HL-60 (cell line): ENCODE data around the gene ACER2.
"Not testable (repeated sequence)": the region's sequence is repeated elsewhere in the genome, so short reads cannot be mapped to it uniquely, and the experiment has no call there.

ENCODE experiments used
- CTCF ChIP-seq: IDR thresholded peaks from one replicate; pipeline ENCODE4 v1.5.1; 2011; ENCODE audit warnings: low read length, control low read depth, inconsistent platforms; ENCODE audit not compliant: insufficient read depth
- GABPA ChIP-seq: IDR thresholded peaks from 2 replicates; pipeline ENCODE4 v1.6.1; 2012; ENCODE audit warnings: low read depth
- POLR2AphosphoS5 ChIP-seq: IDR thresholded peaks from 2 replicates; pipeline ENCODE4 v1.6.1; 2012; ENCODE audit warnings: low read depth
- REST ChIP-seq: IDR thresholded peaks from 2 replicates; pipeline ENCODE4 v1.6.1; 2012; ENCODE audit warnings: low read depth; ENCODE audit not compliant: insufficient replicate concordance
- SPI1 ChIP-seq: IDR thresholded peaks from 2 replicates; pipeline ENCODE4 v1.6.1; 2012; ENCODE audit warnings: low read depth, mild to moderate bottlenecking, borderline replicate concordance

GRCh38 chr9:19385212-19385611 is 23.6 kb upstream of the ACER2 start:
- not testable (repeated sequence) for TF ChIP-seq POLR2AphosphoS5, CTCF, REST, SPI1, GABPA
